Uterus (tissue), 4 donors: Measurements from ENCODE around the gene HNRNPH3. TPM values are rescaled to one million over a fixed set of nuclear protein-coding genes. Genes with fewer than 3 reads are reported as not detected.

Experiments
- DNase-seq, 2 donors: peaks; one replicate each; pipeline ENCODE4 v3.0.0-alpha.2; 2019 to 2020
- H3K27ac ChIP-seq, 2 donors: fragments of 200-600 bp; sonication (generic); 1 replicate in 1 of 2; 2 replicates in 1 of 2; pipeline ENCODE4 v1.5.1; 2016 to 2018
- H3K27me3 ChIP-seq, 2 donors: fragments of 200-600 bp; sonication (generic); one replicate each; pipeline ENCODE4 v1.5.1; 2018 to 2019; ENCODE audit warnings: control low read depth in 1 of 2
- H3K36me3 ChIP-seq, 2 donors: fragments of 200-600 bp; sonication (generic); one replicate each; pipeline ENCODE4 v1.5.1; 2019; ENCODE audit warnings: control low read depth in 1 of 2
- H3K4me1 ChIP-seq, 2 donors: fragments of 200-600 bp; sonication (generic); one replicate each; pipeline ENCODE4 v1.5.1; 2018 to 2019; ENCODE audit warnings: control low read depth in 1 of 2
- H3K4me3 ChIP-seq, 2 donors: fragments of 200-600 bp; sonication (generic); 1 replicate in 1 of 2; 2 replicates in 1 of 2; pipeline ENCODE4 v1.5.1; 2018 to 2019; ENCODE audit warnings: mild to moderate bottlenecking in 1 of 2
- H3K9me3 ChIP-seq, 2 donors: fragments of 200-600 bp; sonication (generic); one replicate each; pipeline ENCODE4 v1.5.1; 2019; ENCODE audit warnings: control low read depth in 1 of 2
- POLR2A ChIP-seq, 2 donors: fragments of 450-650 bp; IDR thresholded peaks; one replicate each; pipeline ENCODE4 v1.6.1; 2016; ENCODE audit warnings: antibody characterized with exemption in 2 of 2, mild to moderate bottlenecking in 1 of 2, moderate library complexity in 1 of 2
- intact Hi-C: fragments of 100-400 bp; cut with DNase I; formaldehyde crosslinking; loops from one replicate; pipeline ENCODE4 v1.15.1; 2023; ENCODE audit warnings: low total_unique reads
- total RNA-seq, 4 donors: library from RNA; depleted of rRNA in 3 of 4; stranded (reverse); fragments of >200 nt in 3 of 4; gene quantifications; one replicate each; pipeline versions ENCODE4 v1.1.0 to v1.2.4, GENCODE V29; 2014 to 2023
- TF ChIP-seq, protein P1 (sequence below), 4 experiments: fragments of 200-600 bp in 2 of 4; fragments of 450-650 bp in 2 of 4; sonication (generic) in 2 of 4; IDR thresholded peaks; one replicate each; pipeline ENCODE4 v1.5.1; 2016 to 2019; ENCODE audit warnings: antibody characterized with exemption in 4 of 4, mild to moderate bottlenecking in 2 of 4, moderate library complexity in 1 of 4
- donor health status: DM: yes; HTN: yes; CAD: no.

HNRNPH3 gene
- total RNA-seq, 4 donors from 2014 or later: 30.0 to 144 (median 63.7) TPM

DNA sequence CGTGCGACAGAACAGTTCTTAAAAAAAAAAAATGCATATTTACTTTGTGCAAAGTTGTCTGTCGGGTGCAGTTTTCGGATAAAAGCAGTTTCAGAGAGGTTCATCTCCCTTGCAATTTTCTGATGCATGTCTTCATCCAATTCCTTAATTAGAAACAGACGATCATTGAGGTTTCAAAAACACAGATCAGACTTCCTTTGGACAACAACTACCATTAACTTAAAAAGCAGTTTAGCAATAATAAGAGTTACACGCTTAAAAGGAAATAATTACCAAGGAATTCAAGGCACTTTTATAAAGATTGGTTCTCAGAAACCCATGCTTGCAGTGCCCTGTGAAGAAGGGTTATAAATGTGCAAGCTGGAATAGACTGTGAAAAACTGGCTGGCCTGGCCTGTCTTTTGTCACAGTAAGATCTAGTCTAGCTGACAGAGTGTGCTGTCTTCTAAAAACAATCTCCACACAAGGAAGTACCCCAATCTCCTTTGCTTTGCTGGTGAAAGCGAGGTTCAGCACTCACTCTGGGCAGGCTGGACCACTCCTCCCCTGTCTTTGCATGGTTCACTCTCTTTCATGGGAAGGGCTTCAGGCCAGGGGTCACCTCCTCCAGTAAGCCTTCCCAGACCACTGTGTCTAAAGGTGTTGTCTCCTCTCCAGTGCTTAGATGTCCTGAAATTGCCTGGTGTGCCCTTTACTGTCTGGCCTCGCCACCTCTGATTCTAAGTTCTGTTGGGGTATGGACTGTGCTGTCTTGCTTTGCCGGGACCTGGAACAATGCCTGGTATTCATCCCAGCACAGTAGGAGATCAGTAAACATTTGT is 34.8 kb upstream of the HNRNPH3 start:
- no peaks in the 10 kb centered on the region for H3K9me3 ChIP-seq
- no peaks in the 10 kb centered on the region for H3K36me3 ChIP-seq
- DNase-seq: no peak
- no peaks in the 10 kb centered on the region for H3K27me3 ChIP-seq
- no peaks in the 10 kb centered on the region for H3K4me1 ChIP-seq
- TF ChIP-seq, protein P1, sequence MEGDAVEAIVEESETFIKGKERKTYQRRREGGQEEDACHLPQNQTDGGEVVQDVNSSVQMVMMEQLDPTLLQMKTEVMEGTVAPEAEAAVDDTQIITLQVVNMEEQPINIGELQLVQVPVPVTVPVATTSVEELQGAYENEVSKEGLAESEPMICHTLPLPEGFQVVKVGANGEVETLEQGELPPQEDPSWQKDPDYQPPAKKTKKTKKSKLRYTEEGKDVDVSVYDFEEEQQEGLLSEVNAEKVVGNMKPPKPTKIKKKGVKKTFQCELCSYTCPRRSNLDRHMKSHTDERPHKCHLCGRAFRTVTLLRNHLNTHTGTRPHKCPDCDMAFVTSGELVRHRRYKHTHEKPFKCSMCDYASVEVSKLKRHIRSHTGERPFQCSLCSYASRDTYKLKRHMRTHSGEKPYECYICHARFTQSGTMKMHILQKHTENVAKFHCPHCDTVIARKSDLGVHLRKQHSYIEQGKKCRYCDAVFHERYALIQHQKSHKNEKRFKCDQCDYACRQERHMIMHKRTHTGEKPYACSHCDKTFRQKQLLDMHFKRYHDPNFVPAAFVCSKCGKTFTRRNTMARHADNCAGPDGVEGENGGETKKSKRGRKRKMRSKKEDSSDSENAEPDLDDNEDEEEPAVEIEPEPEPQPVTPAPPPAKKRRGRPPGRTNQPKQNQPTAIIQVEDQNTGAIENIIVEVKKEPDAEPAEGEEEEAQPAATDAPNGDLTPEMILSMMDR (IDR thresholded peaks at IDR 0.05): no peak
- TF ChIP-seq POLR2A (IDR thresholded peaks at IDR 0.05): no peak
- intact Hi-C loops: no loop called here
- no peak overlapping the region for H3K4me3 ChIP-seq
- peak overlapping the region; percentile 10 to 42 for H3K27ac ChIP-seq

DNA sequence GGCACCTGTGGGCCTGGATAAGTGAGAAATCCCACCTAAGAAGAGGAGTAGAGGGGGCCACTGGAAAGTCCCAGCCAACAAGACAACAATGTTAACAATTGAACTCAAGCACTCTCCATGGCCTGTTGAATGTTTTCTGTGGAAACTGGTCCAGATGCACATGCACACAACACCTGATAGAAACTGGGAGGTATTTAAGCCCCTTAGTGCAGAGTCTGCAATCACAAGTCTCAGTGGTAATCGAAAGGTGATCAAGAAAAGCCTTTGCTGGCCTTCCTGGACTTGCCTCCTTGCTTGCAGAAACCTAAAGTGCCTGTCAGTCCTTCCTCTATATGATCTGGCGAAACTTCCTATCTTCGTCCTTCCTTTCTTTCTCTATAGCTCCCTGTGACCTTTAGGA is 30.6 kb upstream of the HNRNPH3 start:
- TF ChIP-seq POLR2A (IDR thresholded peaks at IDR 0.05): no peak
- TF ChIP-seq, protein P1 (IDR thresholded peaks at IDR 0.05): no peak
- no peaks in the 10 kb centered on the region for H3K27me3 ChIP-seq
- no peaks in the 10 kb centered on the region for H3K4me1 ChIP-seq
- intact Hi-C loops: no loop called here
- no peaks in the 10 kb centered on the region for H3K9me3 ChIP-seq
- no peak for DNase-seq
- H3K36me3 ChIP-seq: no peaks in the 10 kb centered on the region
- no peak overlapping the region for H3K27ac ChIP-seq
- no peak overlapping the region for H3K4me3 ChIP-seq

DNA sequence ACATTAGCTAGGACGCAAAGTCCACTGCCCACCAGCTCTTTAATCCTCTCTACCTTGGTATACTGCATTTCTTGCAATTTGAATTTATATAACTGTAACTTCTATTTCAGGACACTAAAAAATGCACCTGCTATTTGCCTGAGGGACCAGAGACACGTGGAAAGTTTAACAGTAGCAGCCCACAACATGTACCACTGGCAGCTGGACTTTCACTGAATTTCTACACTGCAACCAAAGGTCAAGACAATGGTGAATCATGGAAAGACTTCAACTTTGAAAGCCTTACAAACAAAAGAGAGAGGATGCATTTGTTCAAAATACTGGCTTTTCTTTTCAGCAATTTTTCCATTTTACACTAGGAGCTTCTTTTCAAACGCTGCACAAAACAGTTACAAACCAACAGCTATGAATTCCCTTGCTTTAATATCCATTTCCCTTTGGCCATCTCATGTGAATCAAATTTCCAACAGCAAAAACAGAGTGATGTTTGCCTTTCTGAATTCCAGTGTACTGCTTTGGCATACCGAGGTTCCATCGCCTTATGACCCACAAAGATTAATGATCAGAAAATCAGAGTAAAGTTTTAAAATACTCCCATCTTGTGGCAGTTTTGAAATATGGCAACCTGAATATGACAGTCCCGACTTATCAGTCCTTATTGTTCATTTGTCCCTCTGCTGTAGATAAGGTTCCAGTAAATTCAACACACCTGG is 29.9 kb upstream of the HNRNPH3 start:
- Histone ChIP-seq H3K4me3 (no peak overlapping the region), H3K9me3 (no peaks in the 10 kb centered on the region), H3K36me3 (no peaks in the 10 kb centered on the region), H3K27ac (no peak overlapping the region), H3K4me1 (no peaks in the 10 kb centered on the region), H3K27me3 (no peaks in the 10 kb centered on the region)
- DNase-seq: no peak
- intact Hi-C loops: no loop called here
- no peak for TF ChIP-seq POLR2A (IDR thresholded peaks at IDR 0.05)
- TF ChIP-seq, protein P1 (IDR thresholded peaks at IDR 0.05): peak in 3 of 4 experiments; percentile 15 to 49 (median 28)

DNA sequence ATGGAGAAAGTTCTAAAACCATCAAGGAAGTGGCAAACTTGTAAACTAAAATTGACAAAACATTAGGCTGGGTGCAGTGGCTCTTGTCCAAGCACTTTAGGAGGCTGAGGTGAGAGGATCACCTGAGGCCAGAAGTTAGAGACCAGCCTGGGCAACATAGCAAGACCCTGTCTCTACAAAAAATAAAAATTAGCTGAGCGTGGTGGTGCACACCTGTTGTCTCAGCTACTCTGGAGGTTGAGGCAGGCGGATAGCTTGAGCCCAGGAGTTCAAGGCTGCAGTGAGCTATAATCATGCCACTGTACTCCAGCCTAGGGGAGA is 29.4 kb upstream of the HNRNPH3 start:
- TF ChIP-seq, protein P1 (IDR thresholded peaks at IDR 0.05): no peak
- no peak for TF ChIP-seq POLR2A (IDR thresholded peaks at IDR 0.05)
- Histone ChIP-seq H3K9me3 (no peaks in the 10 kb centered on the region), H3K27me3 (no peaks in the 10 kb centered on the region), H3K36me3 (no peaks in the 10 kb centered on the region), H3K4me3 (no peak overlapping the region), H3K4me1 (no peaks in the 10 kb centered on the region), H3K27ac (no peak overlapping the region)
- DNase-seq: no peak
- intact Hi-C loops: no loop called here

DNA sequence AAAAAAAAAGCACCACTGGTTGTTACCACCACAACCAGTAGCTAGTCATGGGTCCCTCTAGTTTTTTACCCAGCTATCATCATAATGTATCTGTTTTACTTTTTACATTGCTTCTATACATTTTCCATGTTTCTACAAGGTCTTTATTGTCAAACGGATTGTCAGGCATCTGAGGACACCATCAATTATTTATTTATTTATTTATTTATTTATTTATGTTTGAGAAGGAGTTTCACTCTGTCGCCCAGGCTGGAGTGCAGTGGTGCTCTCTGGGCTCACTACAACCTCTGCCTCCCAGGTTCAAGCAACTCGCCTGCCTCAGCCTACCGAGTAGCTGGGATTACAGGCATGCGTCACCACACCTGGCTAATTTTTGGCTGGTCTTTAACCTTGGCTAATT is 29.0 kb upstream of the HNRNPH3 start:
- Histone ChIP-seq H3K4me3 (no peak overlapping the region), H3K9me3 (no peaks in the 10 kb centered on the region), H3K27ac (no peak overlapping the region), H3K27me3 (no peaks in the 10 kb centered on the region), H3K36me3 (no peaks in the 10 kb centered on the region), H3K4me1 (no peaks in the 10 kb centered on the region)
- no peak for DNase-seq
- intact Hi-C loops: no loop called here
- TF ChIP-seq, protein P1 (IDR thresholded peaks at IDR 0.05): no peak
- no peak for TF ChIP-seq POLR2A (IDR thresholded peaks at IDR 0.05)
